ENCODE results near the gene PRPSAP1.
A peak's percentile ranks its signal among the peaks of the same experiment; 100 is the strongest.
"Not testable (repeated sequence)": the region's sequence is repeated elsewhere in the genome, so short reads cannot be mapped to it uniquely, and the experiment has no call there.

The PRPSAP1 gene

DNA sequence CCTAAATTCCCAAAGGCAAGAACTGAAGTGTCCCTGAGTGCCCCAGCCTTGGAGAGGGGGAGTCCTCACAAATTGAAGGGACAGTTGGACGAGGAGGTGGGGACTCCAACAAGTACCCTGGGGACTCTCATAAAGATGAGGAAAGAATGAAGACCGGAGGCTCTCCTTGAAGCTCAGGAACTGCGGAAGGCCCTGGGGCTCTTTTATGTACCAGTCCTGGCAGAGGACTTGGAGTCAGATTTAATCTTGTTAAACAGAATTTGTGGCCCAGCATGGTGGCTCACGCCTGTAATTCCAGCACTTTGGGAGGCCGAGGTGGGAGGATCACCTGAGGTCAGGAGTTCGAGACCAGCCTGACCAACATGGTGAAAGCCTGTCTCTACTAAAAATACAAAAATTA is 6.1 kb upstream of the PRPSAP1 start:
- H3K4me3 Mint-ChIP-seq; H3K9me3 Mint-ChIP-seq; DNase-seq (ENCODE audit: low spot score); H3K4me1 Mint-ChIP-seq (ENCODE audit: low read depth); H3K27ac Mint-ChIP-seq; H3K36me3 Mint-ChIP-seq (ENCODE audit: low read depth); H3K27me3 Mint-ChIP-seq (ENCODE audit: low read depth): not testable (repeated sequence)

DNA sequence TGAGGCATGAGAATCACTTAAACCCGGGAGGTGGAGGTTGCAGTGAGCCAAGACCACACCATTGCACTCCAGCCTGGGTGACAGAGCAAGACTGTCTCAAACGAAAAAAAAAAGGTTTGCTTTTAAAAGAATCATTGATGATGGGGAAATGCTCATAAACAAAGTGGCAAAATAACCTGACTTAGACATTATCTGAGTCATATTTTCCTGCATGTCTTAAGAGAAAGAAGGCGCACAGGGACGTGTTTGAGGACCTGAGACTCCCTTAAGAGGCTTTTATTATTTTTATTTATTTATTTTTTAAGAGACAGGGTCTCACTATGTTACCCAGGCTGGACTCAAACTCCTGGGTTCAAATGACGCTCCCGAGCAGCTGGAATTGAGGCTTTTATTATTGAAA is 5.7 kb upstream of the PRPSAP1 start:
- peaks cover 6% of the 10 kb centered on the region for H3K4me1 Mint-ChIP-seq (ENCODE audit: low read depth)
- no peak overlapping the region for H3K4me3 Mint-ChIP-seq
- no peaks in the 10 kb centered on the region for H3K36me3 Mint-ChIP-seq (ENCODE audit: low read depth)
- H3K27me3 Mint-ChIP-seq (ENCODE audit: low read depth) = peaks cover 2% of the 10 kb centered on the region
- no peaks in the 10 kb centered on the region for H3K9me3 Mint-ChIP-seq
- DNase-seq (ENCODE audit: low spot score) = no peak
- H3K27ac Mint-ChIP-seq = no peak overlapping the region

DNA sequence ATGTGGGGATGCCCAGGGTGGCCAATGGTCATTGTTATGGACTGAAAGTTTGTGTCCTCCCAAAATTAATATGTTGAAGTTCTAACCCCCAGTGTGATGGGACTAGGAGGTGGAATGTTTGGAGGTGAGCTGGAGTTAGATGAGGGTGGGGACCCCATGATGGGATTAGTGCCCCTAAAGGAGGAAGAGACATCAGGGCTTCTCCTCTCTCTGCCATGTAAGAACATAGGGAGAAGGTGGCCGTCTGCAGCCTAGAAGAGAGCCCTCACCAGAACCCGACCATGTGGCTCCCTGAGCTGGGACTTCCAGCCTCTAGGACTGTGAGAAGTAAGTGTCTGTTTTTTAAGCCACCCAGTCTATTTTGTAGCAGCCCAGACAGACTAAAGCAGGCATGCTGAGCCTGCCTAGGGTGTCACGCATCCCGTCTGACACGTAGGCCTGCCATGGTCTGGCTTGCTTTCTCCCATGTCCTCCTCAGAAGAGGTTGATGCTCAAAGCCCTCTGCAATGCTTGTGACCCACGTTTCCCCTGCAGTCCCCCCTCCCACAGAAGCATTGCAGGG is 4.0 kb upstream of the PRPSAP1 start:
- H3K4me3 Mint-ChIP-seq = no peak overlapping the region
- no peaks in the 10 kb centered on the region for H3K36me3 Mint-ChIP-seq (ENCODE audit: low read depth)
- no peak overlapping the region for H3K27ac Mint-ChIP-seq
- peaks cover 2% of the 10 kb centered on the region for H3K27me3 Mint-ChIP-seq (ENCODE audit: low read depth)
- no peak for DNase-seq (ENCODE audit: low spot score)
- no peaks in the 10 kb centered on the region for H3K9me3 Mint-ChIP-seq
- H3K4me1 Mint-ChIP-seq (ENCODE audit: low read depth) = peaks cover 13% of the 10 kb centered on the region

DNA sequence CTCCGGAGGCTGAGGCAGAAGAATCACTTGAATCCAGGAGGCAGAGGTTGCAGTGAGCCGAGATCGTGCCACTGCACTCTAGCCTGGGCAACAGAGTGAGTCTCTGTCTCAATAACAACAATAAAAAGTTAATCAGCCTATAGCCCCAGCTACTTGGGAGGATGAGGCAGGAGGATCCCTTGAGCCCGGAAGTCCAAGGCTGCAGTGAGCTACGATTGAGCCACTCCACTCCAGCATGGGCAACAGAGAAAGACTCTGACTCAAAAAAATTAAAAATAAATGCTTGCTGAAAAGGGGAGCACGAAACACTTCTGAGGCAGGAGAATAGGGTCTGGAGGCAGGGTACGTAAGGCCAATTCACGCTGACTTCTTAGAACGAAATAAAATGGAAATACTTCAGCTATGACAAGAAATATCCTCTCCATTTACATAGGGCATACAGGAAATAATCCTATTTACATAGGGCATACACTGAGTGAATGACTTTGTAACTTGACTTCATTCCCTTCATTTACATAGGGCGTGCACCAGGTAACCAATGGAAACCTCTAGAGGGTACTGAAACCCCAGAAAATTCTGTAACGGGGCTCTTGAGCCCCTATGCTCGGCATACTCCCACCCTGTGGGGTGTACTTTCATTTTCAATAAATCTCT is 3.2 kb upstream of the PRPSAP1 start:
- Mint-ChIP-seq H3K4me3 (no peak overlapping the region), H3K27me3 (ENCODE audit: low read depth) (peaks cover 2% of the 10 kb centered on the region), H3K9me3 (no peaks in the 10 kb centered on the region), H3K27ac (peak overlapping the region; percentile 5), H3K4me1 (ENCODE audit: low read depth) (peaks cover 19% of the 10 kb centered on the region), H3K36me3 (ENCODE audit: low read depth) (no peaks in the 10 kb centered on the region)
- no peak for DNase-seq (ENCODE audit: low spot score)

DNA sequence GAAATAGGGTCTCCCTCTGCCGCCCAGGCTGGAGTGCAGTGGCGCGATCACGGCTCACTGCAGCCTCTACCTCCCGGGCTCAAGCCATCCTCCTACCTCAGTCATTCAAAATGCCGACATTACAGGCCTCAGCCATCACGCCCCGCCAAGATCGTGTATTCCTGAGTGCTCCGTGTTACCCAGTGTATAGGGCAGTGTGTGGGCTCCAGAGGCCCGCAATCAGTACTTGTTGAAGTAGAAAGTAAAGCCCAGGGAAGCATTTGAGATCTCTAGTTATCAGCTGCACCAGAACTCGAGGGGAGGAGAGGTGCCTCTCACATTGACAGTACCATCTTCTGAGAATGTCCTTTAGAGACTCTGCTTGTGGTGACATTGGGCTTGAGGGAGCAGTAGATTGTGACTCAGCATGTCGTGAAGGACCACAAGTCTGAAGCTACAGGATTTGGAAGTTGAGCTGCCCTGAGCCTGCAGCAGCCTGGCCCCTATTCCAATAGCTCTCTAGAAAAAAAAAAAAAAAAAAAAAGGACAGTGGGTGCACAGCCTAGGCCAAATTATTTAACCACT is 1.1 kb upstream of the PRPSAP1 start:
- DNase-seq (ENCODE audit: low spot score) = peak; percentile 8
- no peaks in the 10 kb centered on the region for H3K9me3 Mint-ChIP-seq
- peak overlapping the region; percentile 88 for H3K4me3 Mint-ChIP-seq
- H3K27me3 Mint-ChIP-seq (ENCODE audit: low read depth) = no peaks in the 10 kb centered on the region
- H3K36me3 Mint-ChIP-seq (ENCODE audit: low read depth) = peaks cover 4% of the 10 kb centered on the region
- H3K4me1 Mint-ChIP-seq (ENCODE audit: low read depth) = peaks cover 27% of the 10 kb centered on the region
- H3K27ac Mint-ChIP-seq = peak overlapping the region; percentile 50

DNA sequence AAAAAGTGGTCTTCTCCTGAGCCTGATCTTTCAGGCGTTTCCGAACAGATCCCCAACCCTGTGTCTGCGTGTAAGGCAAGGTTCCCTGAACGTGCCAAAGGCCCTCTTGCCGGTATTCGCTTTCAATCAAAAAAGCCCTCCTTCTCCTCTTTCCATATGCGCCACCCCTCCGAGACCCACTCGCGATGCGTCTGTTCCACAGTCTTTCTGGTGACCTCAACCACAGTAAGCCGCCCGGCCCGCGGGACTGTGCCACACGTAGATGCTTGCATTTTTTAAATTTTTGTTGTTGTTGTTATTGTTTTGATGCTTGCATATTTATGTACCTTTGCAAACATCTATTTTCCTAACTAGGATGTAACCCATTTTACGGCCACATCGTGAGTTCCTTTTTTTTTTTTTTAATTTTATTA is 607 bp upstream of the PRPSAP1 start:
- no peaks in the 10 kb centered on the region for H3K9me3 Mint-ChIP-seq
- H3K27me3 Mint-ChIP-seq (ENCODE audit: low read depth) = no peaks in the 10 kb centered on the region
- no peak for DNase-seq (ENCODE audit: low spot score)
- H3K4me1 Mint-ChIP-seq (ENCODE audit: low read depth) = peaks cover 27% of the 10 kb centered on the region
- peak overlapping the region; percentile 88 for H3K4me3 Mint-ChIP-seq
- peaks cover 4% of the 10 kb centered on the region for H3K36me3 Mint-ChIP-seq (ENCODE audit: low read depth)
- peak overlapping the region; percentile 97 for H3K27ac Mint-ChIP-seq

DNA sequence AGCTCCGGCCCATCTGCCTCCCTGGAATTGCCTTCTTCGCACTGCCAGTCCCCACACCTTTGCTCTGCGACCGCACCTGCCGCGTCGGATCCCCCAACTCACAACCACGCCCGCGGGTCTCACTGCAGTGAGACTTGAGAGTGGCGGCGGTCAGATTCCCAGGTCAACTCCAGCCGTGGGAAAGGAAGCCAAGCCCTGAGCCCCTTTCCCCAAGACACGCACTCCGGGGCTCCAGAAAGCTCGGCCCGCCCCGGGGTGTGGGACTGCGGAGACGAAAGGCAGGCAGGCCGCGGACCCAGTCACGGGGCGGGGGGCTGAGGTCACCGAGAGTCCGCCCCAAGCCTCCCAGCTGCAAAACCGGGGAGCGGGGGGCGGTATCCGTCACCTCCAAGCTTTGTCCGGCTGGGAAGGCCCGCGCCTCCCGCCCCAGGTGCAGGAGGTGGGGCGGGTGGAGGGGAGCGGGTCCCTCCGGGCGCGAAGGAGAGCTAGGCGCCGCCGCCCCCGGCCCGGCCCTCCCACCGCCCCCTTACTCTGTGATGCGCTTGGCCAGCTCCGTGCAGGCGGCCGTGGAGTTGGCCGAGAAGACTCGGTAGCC is 615 bp downstream of the PRPSAP1 start:
- peak overlapping the region; percentile 94 for H3K4me3 Mint-ChIP-seq
- H3K36me3 Mint-ChIP-seq (ENCODE audit: low read depth) = peaks cover 4% of the 10 kb centered on the region
- no peaks in the 10 kb centered on the region for H3K27me3 Mint-ChIP-seq (ENCODE audit: low read depth)
- no peaks in the 10 kb centered on the region for H3K9me3 Mint-ChIP-seq
- peak overlapping the region; percentile 97 for H3K27ac Mint-ChIP-seq
- H3K4me1 Mint-ChIP-seq (ENCODE audit: low read depth) = peaks cover 27% of the 10 kb centered on the region
- peak; percentile 23 for DNase-seq (ENCODE audit: low spot score)

DNA sequence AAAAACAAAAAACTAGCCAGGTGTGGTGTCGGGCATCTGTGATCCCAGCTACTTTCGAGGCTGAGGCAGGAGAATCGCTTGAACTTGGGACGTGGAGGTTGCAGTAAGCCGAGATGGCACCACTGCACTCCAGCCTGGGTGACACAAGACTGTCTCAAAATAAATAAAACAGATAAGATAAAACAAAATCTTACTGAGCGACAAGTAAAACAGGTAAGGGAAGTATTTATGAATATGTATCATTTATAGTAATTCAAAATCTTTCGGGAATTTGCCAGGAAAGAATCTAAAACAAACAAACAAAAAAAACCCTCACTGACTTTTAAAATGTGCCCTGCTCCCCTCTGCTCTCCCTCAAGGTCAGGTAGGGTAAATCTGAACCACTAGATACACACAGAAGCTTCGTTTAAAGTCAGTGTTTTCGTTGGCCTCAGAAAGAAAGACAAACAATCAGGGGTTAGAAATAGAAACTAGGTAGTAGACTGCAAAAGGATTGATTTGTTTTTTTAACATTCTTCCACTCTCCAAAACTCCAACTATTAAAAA is 2.1 kb downstream of the PRPSAP1 start:
- peak overlapping the region; percentile 94 for H3K4me3 Mint-ChIP-seq
- H3K36me3 Mint-ChIP-seq (ENCODE audit: low read depth) = peaks cover 11% of the 10 kb centered on the region
- H3K4me1 Mint-ChIP-seq (ENCODE audit: low read depth) = peaks cover 26% of the 10 kb centered on the region
- H3K27ac Mint-ChIP-seq = no peak overlapping the region
- no peaks in the 10 kb centered on the region for H3K27me3 Mint-ChIP-seq (ENCODE audit: low read depth)
- H3K9me3 Mint-ChIP-seq = no peaks in the 10 kb centered on the region
- DNase-seq (ENCODE audit: low spot score) = no peak

DNA sequence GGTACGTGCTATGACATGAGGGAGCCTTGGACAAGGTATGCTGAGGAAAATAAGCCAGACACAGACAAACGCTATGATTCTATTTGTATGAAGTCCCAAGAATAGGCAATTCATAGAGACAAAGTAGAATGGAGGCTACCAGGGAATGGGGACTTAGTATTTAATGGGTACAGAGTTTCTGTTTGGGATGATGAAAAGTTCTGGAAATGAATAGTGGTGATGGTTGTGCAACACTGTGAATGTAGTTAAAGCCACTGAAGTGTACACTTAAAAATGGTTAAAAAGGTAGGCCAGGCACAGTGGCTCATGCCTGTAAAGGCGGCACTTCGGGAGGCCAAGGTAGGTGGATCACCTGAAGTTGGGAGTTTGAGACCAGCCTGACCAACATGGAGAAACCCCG is 3.3 kb downstream of the PRPSAP1 start:
- H3K27ac Mint-ChIP-seq = no peak overlapping the region

DNA sequence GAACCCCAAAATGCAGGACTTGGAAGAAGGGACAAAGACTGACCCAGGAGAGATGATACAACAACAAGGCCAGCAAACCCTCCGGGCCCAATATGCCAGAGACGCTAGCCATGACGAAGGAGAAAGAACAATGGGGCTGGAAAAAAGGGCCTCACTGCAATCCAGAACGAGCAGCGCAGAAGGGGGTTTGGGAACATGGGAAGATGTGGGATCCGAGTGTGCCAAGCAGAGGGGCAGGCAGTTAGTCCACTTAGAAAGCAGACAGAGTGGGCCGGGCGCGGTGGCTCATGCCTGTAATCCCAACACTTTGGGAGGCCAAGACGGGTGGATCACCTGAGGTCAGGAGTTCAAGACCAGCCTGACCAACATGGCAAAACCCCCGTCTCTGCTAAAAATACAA is 6.8 kb downstream of the PRPSAP1 start:
- not testable (repeated sequence) for H3K27ac Mint-ChIP-seq; DNase-seq (ENCODE audit: low spot score); H3K4me3 Mint-ChIP-seq; H3K4me1 Mint-ChIP-seq (ENCODE audit: low read depth); H3K9me3 Mint-ChIP-seq; H3K27me3 Mint-ChIP-seq (ENCODE audit: low read depth)
- peaks cover 31% of the 10 kb centered on the region for H3K36me3 Mint-ChIP-seq (ENCODE audit: low read depth)

More for the DNA sequence above, 3.3 kb downstream of the PRPSAP1 start:
- Mint-ChIP-seq H3K4me3 (no peak overlapping the region), H3K4me1 (ENCODE audit: low read depth) (peaks cover 26% of the 10 kb centered on the region), H3K27me3 (ENCODE audit: low read depth) (no peaks in the 10 kb centered on the region), H3K9me3 (no peaks in the 10 kb centered on the region), H3K36me3 (ENCODE audit: low read depth) (peaks cover 20% of the 10 kb centered on the region)
- no peak for DNase-seq (ENCODE audit: low spot score)

DNA sequence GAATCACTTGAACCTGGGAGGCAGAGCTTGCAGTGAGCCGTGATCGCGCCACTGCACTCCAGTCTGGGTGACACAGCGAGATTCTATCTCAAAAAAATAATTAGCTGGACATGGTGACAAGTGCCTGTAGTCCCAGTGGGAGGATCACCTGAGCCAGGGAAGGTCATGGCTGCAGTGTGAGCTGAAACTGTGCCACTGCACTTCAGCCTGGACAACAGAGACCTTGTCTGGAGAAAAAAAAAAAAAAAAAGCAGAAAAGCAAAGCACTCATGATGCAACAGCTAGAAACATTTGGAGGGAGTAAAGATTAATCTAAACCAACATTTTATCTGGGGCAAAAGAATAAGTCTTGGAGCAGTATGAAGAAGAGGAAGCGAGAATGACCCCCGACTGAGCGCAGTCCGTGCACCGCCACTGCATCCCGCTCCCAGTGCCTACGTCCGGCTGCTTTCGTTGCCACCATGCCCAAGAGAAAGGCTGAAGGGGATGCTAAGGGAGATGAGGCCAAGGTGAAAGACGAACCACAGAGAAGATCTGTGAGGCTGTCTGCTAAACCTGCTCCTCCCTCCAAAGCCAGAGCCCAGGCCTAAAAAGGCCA is 8.2 kb downstream of the PRPSAP1 start:
- Mint-ChIP-seq H3K4me1 (ENCODE audit: low read depth) (peaks cover 2% of the 10 kb centered on the region), H3K36me3 (ENCODE audit: low read depth) (peaks cover 33% of the 10 kb centered on the region), H3K9me3 (no peaks in the 10 kb centered on the region), H3K4me3 (no peak overlapping the region), H3K27ac (no peak overlapping the region), H3K27me3 (ENCODE audit: low read depth) (no peaks in the 10 kb centered on the region)
- no peak for DNase-seq (ENCODE audit: low spot score)

DNA sequence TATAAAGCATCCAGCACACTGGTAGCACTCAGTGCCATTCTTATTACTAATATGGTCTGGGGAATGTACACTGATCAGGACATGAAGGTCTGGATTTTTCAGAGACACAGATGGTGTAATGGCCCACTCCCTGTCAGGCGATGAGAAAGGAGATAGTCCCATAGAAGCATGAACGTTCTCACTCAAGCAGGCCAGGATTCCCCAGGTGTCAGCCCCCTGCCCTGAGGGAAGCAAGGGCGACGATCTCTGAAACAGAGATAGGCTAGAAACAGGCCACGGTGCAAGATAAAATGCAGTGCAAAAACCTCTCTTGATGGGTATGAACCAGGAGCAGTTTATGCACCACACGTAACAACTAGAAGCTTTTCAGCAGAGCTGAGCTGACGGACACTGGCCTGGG is 10.6 kb downstream of the PRPSAP1 start:
- Mint-ChIP-seq H3K36me3 (ENCODE audit: low read depth) (peaks cover 34% of the 10 kb centered on the region), H3K4me1 (ENCODE audit: low read depth) (no peaks in the 10 kb centered on the region), H3K9me3 (no peaks in the 10 kb centered on the region), H3K27me3 (ENCODE audit: low read depth) (no peaks in the 10 kb centered on the region), H3K27ac (no peak overlapping the region), H3K4me3 (no peak overlapping the region)
- DNase-seq (ENCODE audit: low spot score) = no peak

DNA sequence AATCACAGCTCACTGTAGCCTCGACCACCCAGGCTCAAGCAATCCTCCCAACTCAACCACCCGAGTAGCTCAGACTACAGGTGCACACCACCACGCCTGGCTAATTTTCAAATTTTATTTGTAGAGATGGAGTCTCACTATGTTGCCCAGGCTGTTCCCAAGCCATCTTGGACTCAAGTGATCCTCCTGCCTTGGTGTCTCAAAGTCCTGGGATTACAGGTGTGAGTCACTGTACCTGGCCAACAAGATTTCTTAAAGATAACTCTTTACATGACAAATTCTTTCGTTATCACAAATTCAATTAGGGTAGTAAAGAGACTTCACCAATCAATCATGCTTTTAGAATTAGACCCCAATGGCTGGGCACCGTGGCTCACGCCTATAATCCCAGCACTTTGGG is 12.4 kb downstream of the PRPSAP1 start:
- Mint-ChIP-seq H3K4me3 (no peak overlapping the region), H3K9me3 (no peaks in the 10 kb centered on the region), H3K27ac (no peak overlapping the region), H3K4me1 (ENCODE audit: low read depth) (peaks cover 4% of the 10 kb centered on the region), H3K36me3 (ENCODE audit: low read depth) (peaks cover 25% of the 10 kb centered on the region), H3K27me3 (ENCODE audit: low read depth) (no peaks in the 10 kb centered on the region)
- no peak for DNase-seq (ENCODE audit: low spot score)

DNA sequence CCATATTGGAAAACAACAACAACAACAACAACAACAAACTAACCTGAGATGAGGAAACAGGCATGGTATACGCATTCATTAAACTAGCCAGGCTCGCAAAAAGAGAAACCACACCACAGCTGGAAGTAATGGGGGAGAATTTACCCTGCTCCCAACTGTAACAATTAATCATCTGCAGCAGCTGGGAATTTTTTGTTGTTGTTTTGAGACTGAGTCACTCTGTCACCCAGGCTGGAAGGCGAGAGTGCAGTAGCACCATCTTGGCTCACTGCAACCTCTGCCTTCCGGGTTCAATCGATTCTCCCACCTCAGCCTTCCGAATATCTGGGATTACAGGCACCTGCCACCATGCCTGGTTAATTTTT is 16.3 kb downstream of the PRPSAP1 start:
- Mint-ChIP-seq H3K27ac (no peak overlapping the region), H3K36me3 (ENCODE audit: low read depth) (peaks cover 9% of the 10 kb centered on the region), H3K9me3 (no peaks in the 10 kb centered on the region), H3K4me1 (ENCODE audit: low read depth) (peaks cover 4% of the 10 kb centered on the region), H3K4me3 (no peak overlapping the region), H3K27me3 (ENCODE audit: low read depth) (no peaks in the 10 kb centered on the region)
- DNase-seq (ENCODE audit: low spot score) = no peak

Data from T-helper 2 cell treated with Interferon-gamma antibody and Interleukin-4, amounts not matched to agents 5 μg/mL and 100 μg/mL, for 36 hours (primary cell).